Stomach (tissue), 9 donors: ENCODE results near the gene AMACR. TPM values are rescaled to one million over a fixed set of nuclear protein-coding genes. Genes with fewer than 3 reads are reported as not detected.

ENCODE experiments used
- DNase-seq, 2 donors: peaks; one replicate each; pipeline versions ENCODE4 v3.0.0 to v3.0.0-alpha.2; 2013 to 2019
- H3K27ac ChIP-seq, 5 donors: fragments of 200-600 bp in 4 of 5; sonication (generic) in 4 of 5; one replicate each; pipeline ENCODE4 v1.5.1; 2013 to 2019; ENCODE audit warnings: mild to moderate bottlenecking in 1 of 5, moderate library complexity in 1 of 5
- H3K27me3 ChIP-seq, 3 donors: fragments of 200-600 bp; sonication (generic); one replicate each; pipeline ENCODE4 v1.5.1; 2017 to 2019; ENCODE audit warnings: mixed run types in 1 of 3
- H3K36me3 ChIP-seq, 4 donors: fragments of 200-600 bp; sonication (generic); 1 replicate in 3 of 4; 2 replicates in 1 of 4; pipeline ENCODE4 v1.5.1; 2016 to 2019
- H3K4me1 ChIP-seq, 4 donors: fragments of 200-600 bp; sonication (generic); one replicate each; pipeline ENCODE4 v1.5.1; 2016 to 2019
- H3K4me3 ChIP-seq, 4 donors: fragments of 200-600 bp; sonication (generic) in 3 of 4; one replicate each; pipeline ENCODE4 v1.5.1; 2016 to 2019; ENCODE audit warnings: mild to moderate bottlenecking in 1 of 4
- H3K9me3 ChIP-seq, 4 donors: fragments of 200-600 bp; sonication (generic); one replicate each; pipeline ENCODE4 v1.5.1; 2016 to 2019
- CTCF ChIP-seq, 7 experiments: fragments of 450-650 bp in 4 of 7; fragments of 200-600 bp in 3 of 7; sonication (generic) in 3 of 7; IDR thresholded peaks; one replicate each; pipeline ENCODE4 v1.5.1; 2016 to 2019; ENCODE audit warnings: antibody characterized with exemption in 7 of 7, control low read depth in 2 of 7, mild to moderate bottlenecking in 1 of 7
- EP300 ChIP-seq: sonication (generic); formaldehyde crosslinking; IDR thresholded peaks from one replicate; pipeline ENCODE4 v1.6.1; 2017; ENCODE audit warnings: antibody characterized with exemption
- POLR2A ChIP-seq, 4 donors: fragments of 450-650 bp; IDR thresholded peaks; one replicate each; pipeline ENCODE4 v1.6.1; 2016; ENCODE audit warnings: antibody characterized with exemption in 4 of 4, control low read depth in 2 of 4, mild to moderate bottlenecking in 1 of 4, moderate library complexity in 1 of 4
- POLR2AphosphoS5 ChIP-seq, 3 donors: sonication (generic); formaldehyde crosslinking; IDR thresholded peaks; one replicate each; pipeline ENCODE4 v1.6.1; 2016; ENCODE audit warnings: antibody characterized with exemption in 3 of 3
- WGBS, 5 donors: extraction: QIAGEN DNeasy Blood & Tissue Kit in 3 of 5; methylation state at CpG; one replicate each; pipeline versions ENCODE4 v1.1.5 to v1.1.7; 2013 to 2018; 5-methylcytosine and 5-hydroxymethylcytosine counted together
- intact Hi-C: fragments of 100-400 bp; cut with DNase I; formaldehyde crosslinking; loops from one replicate; pipeline ENCODE4 v1.15.1; 2023; ENCODE audit warnings: low total_unique reads
- polyA plus RNA-seq, 3 donors: library from polyadenylated mRNA; stranded (reverse); fragments of 200-250 nt; gene quantifications; one replicate each; pipeline ENCODE4 v1.2.3, GENCODE V29; 2013
- total RNA-seq, 5 donors: library from RNA; depleted of rRNA; stranded (reverse); fragments of >200 nt; gene quantifications; one replicate each; pipeline versions ENCODE4 v1.1.0 to v1.2.3, GENCODE V29; 2014 to 2016
- donor health status: healthy with polysubstance abuse.
- donor health status: Bipolar disorder and iron deficiency.
- donor health status: healthy.

AMACR gene
- total and polyA plus RNA-seq, 8 donors: 8.5 to 89.7 (median 19.5) TPM

- Histone ChIP-seq H3K27ac (peak overlapping the region in 1 of 5 donors; percentile 7), H3K4me3 (no peak overlapping the region), H3K36me3 (peaks cover 10 to 29% (median 28%) of the 10 kb centered on the region in 4 donors), H3K4me1 (peaks cover 0 to 23% (median 20%) of the 10 kb centered on the region in 4 donors), H3K9me3 (no peaks in the 10 kb centered on the region), H3K27me3 (no peaks in the 10 kb centered on the region)
- intact Hi-C loops: no loop called here
- WGBS, 5 donors: 93 to 100% (median 97%) methylated on average over 2 to 15 of the region's 15 CpGs
- TF ChIP-seq CTCF (IDR thresholded peaks at IDR 0.05) (no peak), EP300 (no peak), POLR2AphosphoS5 (IDR thresholded peaks at IDR 0.05) (no peak), POLR2A (IDR thresholded peaks at IDR 0.05) (no peak)
- no peak for DNase-seq
Measured at GRCh38 chr5:33984178-33984577, 23.7 kb downstream of the AMACR start.

GRCh38 chr5:33981408-33982162 is 26.3 kb downstream of the AMACR start:
- H3K27ac ChIP-seq: peak overlapping the region in 1 of 5 donors; percentile 3
- H3K9me3 ChIP-seq: no peaks in the 10 kb centered on the region
- intact Hi-C loops: no loop called here
- peaks cover 0 to 24% (median 20%) of the 10 kb centered on the region in 4 donors for H3K4me1 ChIP-seq
- H3K27me3 ChIP-seq: no peaks in the 10 kb centered on the region
- DNase-seq: no peak
- H3K36me3 ChIP-seq: peaks cover 0 to 3% (median 2%) of the 10 kb centered on the region in 4 donors
- WGBS, 5 donors: 54 to 72% (median 69%) methylated on average over 8 of the region's 8 CpGs
- TF ChIP-seq POLR2AphosphoS5 (IDR thresholded peaks at IDR 0.05) (no peak), POLR2A (IDR thresholded peaks at IDR 0.05) (no peak)
- H3K4me3 ChIP-seq: no peak overlapping the region

GRCh38 chr5:33980030-33980429 is 27.8 kb downstream of the AMACR start:
- Histone ChIP-seq H3K36me3 (no peaks in the 10 kb centered on the region), H3K27ac (no peak overlapping the region), H3K4me3 (no peak overlapping the region), H3K9me3 (no peaks in the 10 kb centered on the region), H3K4me1 (peaks cover 0 to 38% (median 27%) of the 10 kb centered on the region in 4 donors), H3K27me3 (no peaks in the 10 kb centered on the region)
- WGBS, 5 donors: 31 to 74% (median 57%) methylated on average over 3 of the region's 3 CpGs
- TF ChIP-seq CTCF (IDR thresholded peaks at IDR 0.05): no peak
- TF ChIP-seq EP300: no peak
- TF ChIP-seq POLR2A (IDR thresholded peaks at IDR 0.05): no peak
- no peak for TF ChIP-seq POLR2AphosphoS5 (IDR thresholded peaks at IDR 0.05)
- intact Hi-C loops: no loop called here
- DNase-seq: no peak

GRCh38 chr5:33978306-33978705 is 29.5 kb downstream of the AMACR start:
- intact Hi-C loops: no loop called here
- Histone ChIP-seq H3K4me1 (peaks cover 0 to 31% (median 20%) of the 10 kb centered on the region in 4 donors), H3K36me3 (no peaks in the 10 kb centered on the region), H3K27me3 (no peaks in the 10 kb centered on the region), H3K4me3 (no peak overlapping the region), H3K27ac (no peak overlapping the region), H3K9me3 (no peaks in the 10 kb centered on the region)
- TF ChIP-seq CTCF (IDR thresholded peaks at IDR 0.05): no peak
- TF ChIP-seq POLR2AphosphoS5 (IDR thresholded peaks at IDR 0.05): no peak
- TF ChIP-seq POLR2A (IDR thresholded peaks at IDR 0.05): no peak
- TF ChIP-seq EP300: no peak
- WGBS, 5 donors: 91 to 100% (median 96%) methylated on average over 1 of the region's 1 CpG
- no peak for DNase-seq

GRCh38 chr5:33976307-33976706 is 31.5 kb downstream of the AMACR start:
- no peaks in the 10 kb centered on the region for H3K36me3 ChIP-seq
- no peak overlapping the region for H3K4me3 ChIP-seq
- no peaks in the 10 kb centered on the region for H3K9me3 ChIP-seq
- WGBS, 5 donors: 31 to 65% (median 35%) methylated on average over 1 of the region's 1 CpG
- no peak overlapping the region for H3K27ac ChIP-seq
- DNase-seq: no peak
- intact Hi-C loops: no loop called here
- H3K27me3 ChIP-seq: no peaks in the 10 kb centered on the region
- H3K4me1 ChIP-seq: peaks cover 0 to 20% (median 11%) of the 10 kb centered on the region in 4 donors
- no peak for TF ChIP-seq CTCF (IDR thresholded peaks at IDR 0.05)
- no peak for TF ChIP-seq POLR2A (IDR thresholded peaks at IDR 0.05)
- TF ChIP-seq EP300: no peak
- TF ChIP-seq POLR2AphosphoS5 (IDR thresholded peaks at IDR 0.05): no peak
